ENCODE results near the gene GAS2L2. TPM values are rescaled to one million over a fixed set of nuclear protein-coding genes. Genes with fewer than 3 reads are reported as not detected.

The GAS2L2 gene
- total and polyA plus RNA-seq, 2 donors (not counting 1 experiment from before 2014, with no cell fraction given) = 0.09 to 0.17 TPM

DNA sequence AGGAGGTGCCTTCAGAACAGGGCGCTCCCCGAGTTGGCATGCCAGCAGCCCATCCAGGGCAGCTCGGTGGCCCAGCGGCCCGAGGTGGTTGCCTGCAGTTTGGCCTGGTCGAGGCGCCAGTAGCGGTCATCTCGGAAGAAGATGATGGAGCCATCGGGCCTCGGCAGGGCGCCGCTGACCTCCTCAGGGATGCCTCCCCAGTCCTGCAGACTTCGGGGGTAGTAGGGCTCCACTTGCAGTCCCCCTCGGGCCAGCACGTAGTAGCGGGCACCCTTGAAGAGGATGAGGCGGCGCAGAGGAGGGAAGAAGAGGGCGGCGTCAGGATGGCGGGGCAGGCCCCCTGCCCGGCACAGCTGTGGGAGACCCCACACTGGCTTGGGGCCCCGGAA, 13.4 kb upstream of the GAS2L2 start:
- no peaks in the 10 kb centered on the region for H3K9me3 Mint-ChIP-seq (ENCODE audit: insufficient read depth)
- Histone ChIP-seq H3K27ac (ENCODE audit: low read length in 2 of 2) (no peak overlapping the region), H3K36me3 (replicated peaks in 1 of 2; ENCODE audit: control extremely low read depth in 1 of 2, control insufficient read depth in 1 of 2, extremely low read depth in 1 of 2, insufficient read depth in 2 of 2, low read length in 1 of 2) (no peaks in the 10 kb centered on the region), H3K4me3 (ENCODE audit: control extremely low read depth in 1 of 5, extremely low read depth in 1 of 5, insufficient read depth in 1 of 5, low read depth in 2 of 5, low read length in 4 of 5) (no peak overlapping the region), H3K4me1 (ENCODE audit: control insufficient read depth in 2 of 2, insufficient read depth in 2 of 2, low read length in 2 of 2) (peaks cover 7 to 13% of the 10 kb centered on the region in 2 donors), H3K27me3 (replicated peaks in 1 of 4; ENCODE audit: control extremely low read depth in 1 of 4, control insufficient read depth in 3 of 4, insufficient read depth in 4 of 4, low read length in 3 of 4) (no peaks in the 10 kb centered on the region), H2AFZ (ENCODE audit: insufficient read depth, low read depth, low read length, poor library complexity, severe bottlenecking) (no peak overlapping the region), H3K4me2 (replicated peaks; ENCODE audit: low read depth, low read length, poor library complexity, severe bottlenecking) (no peak overlapping the region), H3K9me3 (ENCODE audit: control extremely low read depth in 1 of 3, control insufficient read depth in 2 of 3, insufficient read depth in 1 of 3, low read length in 2 of 3) (peaks cover 0 to 3% (median 0%) of the 10 kb centered on the region in 3 donors), H3K79me2 (ENCODE audit: control insufficient read depth, insufficient read depth, low read length) (no peaks in the 10 kb centered on the region), H3K9ac (ENCODE audit: low read length) (no peak overlapping the region), H4K20me1 (ENCODE audit: control insufficient read depth, insufficient read depth, low read length, poor library complexity, severe bottlenecking) (no peaks in the 10 kb centered on the region)
- ChIA-PET CTCF (interaction anchor here (0.8 to 10.2 kb wide), 6 partner anchors 9 to 50 kb away, joined by 3 to 349 read pairs (median 7); partner anchors contain the start of genes MMP28 and TAF15), POLR2A (interaction anchor here (1.2 kb wide), 1 partner anchor 42 kb away, joined by 6 read pairs; the partner anchor contains the start of gene TAF15)
- TF ChIP-seq EZH2 (IDR thresholded peaks at IDR 0.05; ENCODE audit: borderline replicate concordance, insufficient read depth, low read depth, low read length, poor library complexity, severe bottlenecking) = no peak
- TF ChIP-seq, protein P1, sequence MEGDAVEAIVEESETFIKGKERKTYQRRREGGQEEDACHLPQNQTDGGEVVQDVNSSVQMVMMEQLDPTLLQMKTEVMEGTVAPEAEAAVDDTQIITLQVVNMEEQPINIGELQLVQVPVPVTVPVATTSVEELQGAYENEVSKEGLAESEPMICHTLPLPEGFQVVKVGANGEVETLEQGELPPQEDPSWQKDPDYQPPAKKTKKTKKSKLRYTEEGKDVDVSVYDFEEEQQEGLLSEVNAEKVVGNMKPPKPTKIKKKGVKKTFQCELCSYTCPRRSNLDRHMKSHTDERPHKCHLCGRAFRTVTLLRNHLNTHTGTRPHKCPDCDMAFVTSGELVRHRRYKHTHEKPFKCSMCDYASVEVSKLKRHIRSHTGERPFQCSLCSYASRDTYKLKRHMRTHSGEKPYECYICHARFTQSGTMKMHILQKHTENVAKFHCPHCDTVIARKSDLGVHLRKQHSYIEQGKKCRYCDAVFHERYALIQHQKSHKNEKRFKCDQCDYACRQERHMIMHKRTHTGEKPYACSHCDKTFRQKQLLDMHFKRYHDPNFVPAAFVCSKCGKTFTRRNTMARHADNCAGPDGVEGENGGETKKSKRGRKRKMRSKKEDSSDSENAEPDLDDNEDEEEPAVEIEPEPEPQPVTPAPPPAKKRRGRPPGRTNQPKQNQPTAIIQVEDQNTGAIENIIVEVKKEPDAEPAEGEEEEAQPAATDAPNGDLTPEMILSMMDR (IDR thresholded peaks at IDR 0.05) = no peak
- H3K4me1 Mint-ChIP-seq = peaks cover 8% of the 10 kb centered on the region
- ATAC-seq (ENCODE audit: low read depth) = no peak
- peaks cover 3% of the 10 kb centered on the region for H3K27me3 Mint-ChIP-seq
- H3K27ac Mint-ChIP-seq = no peak overlapping the region
- no peak for DNase-seq
- intact Hi-C loops (cut with micrococcal nuclease) = loop anchor here (10.0 kb wide), 1 partner anchor 718 kb away; the partner anchor contains the start of gene ZNHIT3
- H3K4me3 Mint-ChIP-seq = no peak overlapping the region
- WGBS (ENCODE audit: insufficient coverage) = 95% methylated on average over 19 of the region's 24 CpGs

DNA sequence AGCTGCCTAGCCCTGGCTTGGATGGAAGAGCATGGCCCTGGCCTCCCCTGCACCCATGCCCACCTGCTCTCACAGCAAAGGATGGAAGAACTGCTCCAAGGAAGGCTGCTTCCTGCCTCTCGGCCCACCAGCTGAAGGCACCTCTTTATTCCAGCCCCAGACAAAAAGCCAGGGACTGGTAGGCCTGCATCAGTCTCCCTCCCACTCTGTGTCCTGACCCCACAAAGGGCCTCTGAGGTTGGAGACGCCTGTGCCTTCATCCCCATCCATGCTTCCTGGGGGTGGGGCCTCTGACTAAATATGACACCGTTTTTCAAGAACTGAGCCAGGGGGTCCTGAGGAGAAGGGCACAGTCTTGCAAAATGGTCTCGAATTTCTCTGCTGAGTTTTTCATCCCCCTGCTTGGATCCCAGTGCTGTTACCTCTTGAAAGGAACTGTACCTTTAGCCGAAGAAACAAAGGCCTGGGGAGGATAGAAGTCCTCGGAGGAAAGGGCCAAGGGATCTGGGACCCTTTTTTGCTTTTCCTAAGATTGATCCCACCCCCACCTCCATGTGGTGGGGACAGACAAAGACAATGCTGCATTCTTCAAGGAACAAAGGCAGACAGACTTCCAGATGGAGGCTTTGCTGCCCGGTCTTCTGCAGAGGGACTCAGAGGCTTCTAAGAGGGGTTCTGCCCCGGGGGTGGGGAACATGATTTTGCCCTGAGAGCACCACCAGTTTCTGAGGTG, 12.9 kb upstream of the GAS2L2 start:
- CTCF ChIA-PET = interaction anchor here (2.0 to 10.2 kb wide), 4 partner anchors 29 to 42 kb away, joined by 23 to 349 read pairs (median 48); partner anchors contain the start of genes MMP28 and TAF15
- no peak overlapping the region for H3K4me2 ChIP-seq (replicated peaks; ENCODE audit: low read depth, low read length, poor library complexity, severe bottlenecking)
- H3K4me1 ChIP-seq (ENCODE audit: control insufficient read depth in 2 of 2, insufficient read depth in 2 of 2, low read length in 2 of 2) = peaks cover 7 to 13% of the 10 kb centered on the region in 2 donors
- no peak overlapping the region for H3K4me3 ChIP-seq (ENCODE audit: control extremely low read depth in 1 of 5, extremely low read depth in 1 of 5, insufficient read depth in 1 of 5, low read depth in 2 of 5, low read length in 4 of 5)
- H3K27me3 Mint-ChIP-seq = peaks cover 3% of the 10 kb centered on the region
- H3K27ac ChIP-seq (ENCODE audit: low read length in 2 of 2) = no peak overlapping the region
- H3K9ac ChIP-seq (ENCODE audit: low read length) = no peak overlapping the region
- WGBS (ENCODE audit: insufficient coverage) = 92% methylated on average over 5 of the region's 8 CpGs
- H3K4me1 Mint-ChIP-seq = peaks cover 8% of the 10 kb centered on the region
- peaks cover 0 to 3% (median 0%) of the 10 kb centered on the region in 3 donors for H3K9me3 ChIP-seq (ENCODE audit: control extremely low read depth in 1 of 3, control insufficient read depth in 2 of 3, insufficient read depth in 1 of 3, low read length in 2 of 3)
- intact Hi-C loops (cut with micrococcal nuclease) = loop anchor here (2.0 to 10.0 kb wide), 2 partner anchors 719 to 785 kb away; partner anchors contain the start of genes LIG3 and ZNHIT3
- ATAC-seq (ENCODE audit: low read depth) (no peak), DNase-seq (no peak)
- no peaks in the 10 kb centered on the region for H3K79me2 ChIP-seq (ENCODE audit: control insufficient read depth, insufficient read depth, low read length)
- H3K9me3 Mint-ChIP-seq (ENCODE audit: insufficient read depth) = no peaks in the 10 kb centered on the region
- no peak overlapping the region for H3K4me3 Mint-ChIP-seq
- H3K27ac Mint-ChIP-seq = no peak overlapping the region
- H4K20me1 ChIP-seq (ENCODE audit: control insufficient read depth, insufficient read depth, low read length, poor library complexity, severe bottlenecking) = no peaks in the 10 kb centered on the region
- POLR2A ChIA-PET = no interaction called here
- TF ChIP-seq EZH2 (IDR thresholded peaks at IDR 0.05; ENCODE audit: borderline replicate concordance, insufficient read depth, low read depth, low read length, poor library complexity, severe bottlenecking) = no peak
- TF ChIP-seq, protein P1 (IDR thresholded peaks at IDR 0.05) = no peak
- H2AFZ ChIP-seq (ENCODE audit: insufficient read depth, low read depth, low read length, poor library complexity, severe bottlenecking) = no peak overlapping the region
- H3K27me3 ChIP-seq (replicated peaks in 1 of 4; ENCODE audit: control extremely low read depth in 1 of 4, control insufficient read depth in 3 of 4, insufficient read depth in 4 of 4, low read length in 3 of 4) = no peaks in the 10 kb centered on the region
- H3K36me3 ChIP-seq (replicated peaks in 1 of 2; ENCODE audit: control extremely low read depth in 1 of 2, control insufficient read depth in 1 of 2, extremely low read depth in 1 of 2, insufficient read depth in 2 of 2, low read length in 1 of 2) = no peaks in the 10 kb centered on the region
